Suppressor macrophage treated with lipopolysaccharide for 4 hours (primary cell): ENCODE data around the gene HLA-DMA.

Source experiments
- DNase-seq: peaks from one replicate; pipeline ENCODE4 v3.0.0-alpha.2; 2020

HLA-DMA gene

GRCh38 chr6:32952817-32953739, at the start of gene HLA-DMA:
Gene HLA-DMA, minus strand, starts transcription at chr6:32953097. Its CDS starts 61 bp downstream, at chr6:32953036.
- DNase-seq = peak; percentile 98

GRCh38 chr6:33001685-33002084, 48.8 kb upstream of the HLA-DMA start:
- DNase-seq = no peak

GRCh38 chr6:33000055-33000454, 47.2 kb upstream of the HLA-DMA start:
- no peak for DNase-seq

- no peak for DNase-seq
These were observed 42.6 kb upstream of the HLA-DMA start for GRCh38 chr6:32995448-32995847.

GRCh38 chr6:32993363-32993973, 40.6 kb upstream of the HLA-DMA start:
- no peak for DNase-seq

GRCh38 chr6:32991972-32992371, 39.1 kb upstream of the HLA-DMA start:
- DNase-seq = no peak

GRCh38 chr6:32989368-32989767, 36.5 kb upstream of the HLA-DMA start:
- no peak for DNase-seq

GRCh38 chr6:32984622-32985389, 31.9 kb upstream of the HLA-DMA start:
- DNase-seq = peak; percentile 86

GRCh38 chr6:32983964-32984621, 31.2 kb upstream of the HLA-DMA start:
- no peak for DNase-seq

- DNase-seq = no peak
These were observed 30.6 kb upstream of the HLA-DMA start for GRCh38 chr6:32983493-32983848.

- no peak for DNase-seq
These were observed 30.0 kb upstream of the HLA-DMA start for GRCh38 chr6:32982702-32983492.

- no peak for DNase-seq
These were observed 29.3 kb upstream of the HLA-DMA start for GRCh38 chr6:32982084-32982701.

GRCh38 chr6:32980488-32981038, 27.7 kb upstream of the HLA-DMA start:
- DNase-seq = no peak

- DNase-seq = no peak
These were observed 27.0 kb upstream of the HLA-DMA start for GRCh38 chr6:32979720-32980487.

GRCh38 chr6:32977953-32978324, 25.0 kb upstream of the HLA-DMA start:
- no peak for DNase-seq

GRCh38 chr6:32977272-32977952, 24.5 kb upstream of the HLA-DMA start:
- DNase-seq = no peak

GRCh38 chr6:32976334-32977069, 23.6 kb upstream of the HLA-DMA start:
- DNase-seq = no peak

- DNase-seq = no peak
These were observed 23.0 kb upstream of the HLA-DMA start for GRCh38 chr6:32975886-32976285.
